Neural progenitor cell (in vitro differentiated cells): ENCODE measurements around the gene NFATC1. TPM values are rescaled to one million over a fixed set of nuclear protein-coding genes. Genes with fewer than 3 reads are reported as not detected.
"Not testable (repeated sequence)": the region's sequence is repeated elsewhere in the genome, so short reads cannot be mapped to it uniquely, and the experiment has no call there.

Experiments used
- DNase-seq: peaks from one replicate; pipeline ENCODE4 v3.0.0-alpha.2; 2016; ENCODE audit warnings: low spot score
- H2AFZ ChIP-seq: fragments of 200-600 bp; sonication (generic); replicated peaks from 2 replicates; pipeline ENCODE4 v1.6.1; 2016; ENCODE audit warnings: antibody characterized with exemption
- H3F3A ChIP-seq: fragments of 200-600 bp; sonication (generic); 2 replicates; pipeline ENCODE4 v1.6.1; 2016; ENCODE audit warnings: antibody characterized with exemption, low read depth
- H3K27ac ChIP-seq: fragments of 200-600 bp; sonication (generic); 2 replicates; pipeline ENCODE4 v1.5.1; 2016; ENCODE audit warnings: mild to moderate bottlenecking
- H3K27me3 ChIP-seq: fragments of 200-600 bp; sonication (generic); 2 replicates; pipeline ENCODE4 v1.6.1; 2016; ENCODE audit warnings: mild to moderate bottlenecking, moderate library complexity
- H3K36me3 ChIP-seq: fragments of 200-600 bp; sonication (generic); 2 replicates; pipeline ENCODE4 v1.5.1; 2016
- H3K4me1 ChIP-seq: fragments of 200-600 bp; sonication (generic); 2 replicates; pipeline ENCODE4 v1.6.1; 2016; ENCODE audit warnings: mixed run types
- H3K4me2 ChIP-seq: fragments of 200-600 bp; sonication (generic); 2 replicates; pipeline ENCODE4 v1.6.1; 2016
- H3K4me3 ChIP-seq: fragments of 200-600 bp; sonication (generic); 2 replicates; pipeline ENCODE4 v1.5.1; 2016
- H3K79me2 ChIP-seq: fragments of 200-600 bp; sonication (generic); 2 replicates; pipeline ENCODE4 v1.6.1; 2016; ENCODE audit warnings: low read depth
- H3K9ac ChIP-seq: fragments of 200-600 bp; sonication (generic); 2 replicates; pipeline ENCODE4 v1.6.1; 2016
- H3K9me3 ChIP-seq: fragments of 200-600 bp; sonication (generic); 2 replicates; pipeline ENCODE4 v1.5.1; 2016; ENCODE audit warnings: low read depth
- H4K20me1 ChIP-seq: fragments of 200-600 bp; sonication (generic); 2 replicates; pipeline ENCODE4 v1.6.1; 2016; ENCODE audit warnings: low read depth
- H3K27ac Mint-ChIP-seq: 3 replicates; pipeline ENCODE4 v1.8.0; 2021; ENCODE audit warnings: mixed read lengths
- H3K27me3 Mint-ChIP-seq: 2 replicates; pipeline ENCODE4 v1.8.0; 2022; ENCODE audit warnings: low read depth, mild to moderate bottlenecking, inconsistent platforms, moderate library complexity, mixed read lengths; ENCODE audit not compliant: insufficient read depth
- H3K36me3 Mint-ChIP-seq: 3 replicates; pipeline ENCODE4 v1.8.0; 2021; ENCODE audit warnings: mixed read lengths
- H3K4me1 Mint-ChIP-seq: 3 replicates; pipeline ENCODE4 v1.8.0; 2021; ENCODE audit warnings: mixed read lengths
- H3K4me3 Mint-ChIP-seq: 3 replicates; pipeline ENCODE4 v1.8.0; 2021; ENCODE audit warnings: mild to moderate bottlenecking, moderate library complexity, mixed read lengths
- H3K9me3 Mint-ChIP-seq: 3 replicates; pipeline ENCODE4 v1.8.0; 2020; ENCODE audit warnings: mixed read lengths
- CTCF ChIP-seq: fragments of 200-600 bp; sonication (generic); IDR thresholded peaks from 2 replicates; pipeline ENCODE4 v1.5.1; 2017; ENCODE audit warnings: antibody characterized with exemption, mild to moderate bottlenecking
- EZH2 ChIP-seq: fragments of 200-600 bp; sonication (generic); IDR thresholded peaks from 2 replicates; pipeline ENCODE4 v1.6.1; 2017; ENCODE audit warnings: antibody characterized with exemption, mild to moderate bottlenecking, moderate library complexity
- EZH2phosphoT487 ChIP-seq: fragments of 200-600 bp; sonication (generic); IDR thresholded peaks from 2 replicates; pipeline ENCODE4 v1.6.1; 2017; ENCODE audit warnings: antibody characterized with exemption
- total RNA-seq: library from RNA; depleted of rRNA; stranded (reverse); fragments of >200 nt; gene quantifications from 2 replicates; pipeline ENCODE4 v1.2.3, GENCODE V29; 2015; ENCODE audit warnings: low replicate concordance

The NFATC1 gene
- total RNA-seq, 1 donor from 2014 or later = 2.3 TPM

- no peak overlapping the region for H3K27ac ChIP-seq
These were observed 22.0 kb upstream of the NFATC1 start for GRCh38 chr18:79373736-79374135.

DNA sequence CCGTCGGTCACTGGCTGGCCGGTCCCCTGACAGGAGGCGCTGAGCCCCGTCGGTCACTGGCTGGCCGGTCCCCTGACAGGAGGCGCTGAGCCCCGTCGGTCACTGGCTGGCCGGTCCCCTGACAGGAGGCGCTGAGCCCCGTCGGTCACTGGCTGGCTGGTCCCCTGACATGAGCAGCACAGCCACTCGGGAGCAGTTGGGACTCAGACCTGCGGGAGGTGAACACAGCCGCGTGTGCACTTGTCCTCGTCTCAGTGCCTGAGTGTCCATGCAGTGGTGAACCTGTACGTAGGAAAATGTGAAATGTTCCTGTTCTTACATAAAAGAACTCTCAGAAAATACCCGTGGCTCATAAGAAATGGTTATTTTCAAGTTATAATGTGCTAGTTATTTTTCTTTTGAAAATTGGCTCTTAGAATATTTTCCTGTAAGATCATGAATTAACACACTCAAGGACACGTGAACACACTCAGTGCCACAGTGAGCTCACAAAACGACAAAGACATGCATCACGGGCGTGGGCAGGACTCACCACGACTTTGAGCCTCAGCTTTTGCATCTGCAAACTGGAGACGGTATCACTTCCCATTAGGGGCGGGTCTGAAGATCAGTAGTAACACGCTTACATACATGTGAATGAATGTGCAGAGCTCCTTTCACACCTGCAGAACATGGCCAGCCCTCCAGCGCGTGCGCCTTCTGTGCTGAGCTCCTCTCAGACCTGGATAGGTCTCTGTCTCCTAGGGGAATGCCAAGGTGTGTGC is 21.1 kb upstream of the NFATC1 start:
- H3K27ac ChIP-seq = no peak overlapping the region
- H4K20me1 ChIP-seq = peaks cover 3% of the 10 kb centered on the region
- no peak for TF ChIP-seq EZH2
- no peak for TF ChIP-seq EZH2phosphoT487
- TF ChIP-seq CTCF = no peak
- Mint-ChIP-seq H3K9me3 (no peaks in the 10 kb centered on the region), H3K27me3 (no peaks in the 10 kb centered on the region), H3K4me3 (no peak overlapping the region), H3K27ac (no peak overlapping the region), H3K4me1 (peaks cover 3% of the 10 kb centered on the region), H3K36me3 (peaks cover 17% of the 10 kb centered on the region)
- H3K79me2 ChIP-seq = no peaks in the 10 kb centered on the region
- H3K27me3 ChIP-seq = no peaks in the 10 kb centered on the region
- H2AFZ ChIP-seq = no peak overlapping the region
- no peak overlapping the region for H3K4me3 ChIP-seq
- no peak overlapping the region for H3K4me2 ChIP-seq
- no peaks in the 10 kb centered on the region for H3K4me1 ChIP-seq
- peaks cover 7% of the 10 kb centered on the region for H3F3A ChIP-seq
- H3K9me3 ChIP-seq = no peaks in the 10 kb centered on the region
- no peak overlapping the region for H3K9ac ChIP-seq
- DNase-seq = no peak
- H3K36me3 ChIP-seq = no peaks in the 10 kb centered on the region

More at GRCh38 chr18:79373736-79374135, 22.0 kb upstream of the NFATC1 start:
- Mint-ChIP-seq H3K4me1 (peaks cover 3% of the 10 kb centered on the region), H3K27ac (no peak overlapping the region), H3K27me3 (no peaks in the 10 kb centered on the region), H3K4me3 (no peak overlapping the region), H3K36me3 (peaks cover 19% of the 10 kb centered on the region), H3K9me3 (no peaks in the 10 kb centered on the region)
- TF ChIP-seq EZH2phosphoT487 (no peak), CTCF (no peak), EZH2 (no peak)
- no peak overlapping the region for H3K4me3 ChIP-seq
- no peaks in the 10 kb centered on the region for H4K20me1 ChIP-seq
- no peak overlapping the region for H2AFZ ChIP-seq
- H3K4me2 ChIP-seq = no peak overlapping the region
- no peak overlapping the region for H3K9ac ChIP-seq
- no peaks in the 10 kb centered on the region for H3K36me3 ChIP-seq
- H3K9me3 ChIP-seq = no peaks in the 10 kb centered on the region
- H3K79me2 ChIP-seq = no peaks in the 10 kb centered on the region
- no peak for DNase-seq
- peaks cover 6% of the 10 kb centered on the region for H3F3A ChIP-seq
- no peaks in the 10 kb centered on the region for H3K27me3 ChIP-seq
- no peaks in the 10 kb centered on the region for H3K4me1 ChIP-seq

DNA sequence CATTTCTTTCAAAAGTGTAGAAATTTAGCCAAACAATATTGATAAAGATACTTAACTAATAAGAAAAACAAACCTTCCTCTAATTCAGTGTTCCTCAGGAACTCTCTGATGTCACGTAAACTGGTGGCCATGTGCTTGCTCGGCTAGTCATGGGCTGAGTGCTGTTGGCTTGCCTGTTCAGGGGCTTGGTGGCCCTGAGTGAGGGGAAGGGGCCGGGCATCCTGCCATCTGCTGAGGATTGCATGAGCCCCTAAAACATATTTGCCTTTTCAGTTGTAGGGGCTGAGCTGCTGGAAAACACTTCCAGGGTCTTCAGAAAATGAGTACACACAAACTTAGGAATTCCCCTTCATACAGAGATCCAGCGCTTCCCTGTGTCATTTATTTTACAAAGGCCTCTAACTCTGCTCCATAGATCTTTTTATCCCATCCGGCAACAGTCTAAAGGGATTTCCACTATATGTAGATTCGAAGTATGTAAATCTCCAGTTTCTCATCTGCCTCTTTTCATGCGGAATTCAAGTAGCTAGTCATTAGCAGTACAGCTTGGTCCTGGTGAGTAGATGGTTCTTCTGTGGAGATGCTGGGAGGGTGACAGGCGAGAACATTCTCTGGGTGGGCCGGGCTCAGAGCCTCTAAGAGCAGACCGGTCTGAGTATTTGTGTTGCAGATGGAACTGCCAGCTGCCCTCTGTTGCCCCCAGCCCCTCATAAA is 20.1 kb upstream of the NFATC1 start:
- Histone ChIP-seq H3K9me3 (no peaks in the 10 kb centered on the region), H3K4me2 (no peak overlapping the region), H3F3A (peaks cover 7% of the 10 kb centered on the region), H2AFZ (no peak overlapping the region), H4K20me1 (peaks cover 3% of the 10 kb centered on the region), H3K27me3 (no peaks in the 10 kb centered on the region), H3K79me2 (no peaks in the 10 kb centered on the region), H3K4me3 (no peak overlapping the region), H3K4me1 (no peaks in the 10 kb centered on the region), H3K9ac (no peak overlapping the region), H3K27ac (no peak overlapping the region), H3K36me3 (no peaks in the 10 kb centered on the region)
- no peaks in the 10 kb centered on the region for H3K9me3 Mint-ChIP-seq
- H3K36me3 Mint-ChIP-seq = peaks cover 13% of the 10 kb centered on the region
- no peak overlapping the region for H3K4me3 Mint-ChIP-seq
- peaks cover 3% of the 10 kb centered on the region for H3K4me1 Mint-ChIP-seq
- no peak for TF ChIP-seq CTCF
- no peak for TF ChIP-seq EZH2
- no peak for TF ChIP-seq EZH2phosphoT487
- no peak overlapping the region for H3K27ac Mint-ChIP-seq
- no peak for DNase-seq
- no peaks in the 10 kb centered on the region for H3K27me3 Mint-ChIP-seq

GRCh38 chr18:79376661-79377060 is 19.1 kb upstream of the NFATC1 start:
- H3K4me3 ChIP-seq, DNase-seq, H3K9me3 ChIP-seq, H3K4me3 Mint-ChIP-seq, H3K4me2 ChIP-seq, H3K27me3 ChIP-seq, H3K27ac ChIP-seq, H4K20me1 ChIP-seq, H3K27me3 Mint-ChIP-seq, H3K4me1 Mint-ChIP-seq, H3K9me3 Mint-ChIP-seq, H3F3A ChIP-seq, H2AFZ ChIP-seq, H3K36me3 ChIP-seq, H3K79me2 ChIP-seq, H3K36me3 Mint-ChIP-seq, H3K4me1 ChIP-seq, H3K9ac ChIP-seq, H3K27ac Mint-ChIP-seq: not testable (repeated sequence)
